NCI-H1092 (cell line): ENCODE data around the gene DRAM1.
"Not testable (repeated sequence)": the region's sequence is repeated elsewhere in the genome, so short reads cannot be mapped to it uniquely, and the experiment has no call there.

ENCODE experiments used
- DNase-seq: peaks from one replicate; lab custom pipeline; 2025; lab: John Stamatoyannopoulos, UW

DRAM1 gene

GRCh38 chr12:101876861-101877805 lies at the start of gene DRAM1:
TSS of gene DRAM1 (plus strand) at chr12:101877580. CDS start at chr12:101877790, 210 bp downstream.
- no peak for DNase-seq

DNA sequence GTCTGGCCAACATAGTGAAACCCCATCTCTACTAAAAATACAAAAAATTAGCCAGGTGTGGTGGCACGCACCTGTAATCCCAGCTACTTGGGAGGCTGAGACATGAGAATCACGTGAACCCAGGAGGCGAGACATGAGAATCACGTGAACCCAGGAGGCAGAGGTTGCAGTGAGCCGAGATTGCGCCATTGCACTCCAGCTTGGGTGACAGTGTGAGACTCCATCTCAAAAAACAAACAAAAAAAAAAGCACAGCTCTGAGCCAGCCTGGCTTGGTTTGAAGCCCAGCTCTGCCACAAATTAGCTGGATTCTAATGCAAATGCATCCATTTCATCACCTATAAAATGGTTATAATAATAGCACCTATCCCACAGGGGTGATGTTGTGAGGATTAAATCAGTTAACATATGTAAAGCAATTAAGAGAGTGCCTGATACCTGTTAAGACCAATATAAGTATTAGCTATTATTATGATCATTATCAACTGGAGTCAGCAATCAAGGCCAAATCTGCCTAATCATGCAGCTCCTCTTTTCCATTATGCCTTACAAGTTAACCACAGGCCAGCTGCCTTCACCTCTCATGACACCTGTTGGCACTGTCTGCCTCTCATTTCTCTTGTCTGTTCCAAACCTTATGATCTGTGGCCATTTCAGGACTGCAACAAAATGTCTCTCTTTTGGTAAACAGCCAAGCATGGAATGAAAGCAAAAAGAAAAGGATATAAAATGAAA lies 48.8 kb upstream of the DRAM1 start:
- DNase-seq, result no peak

GRCh38 chr12:101829639-101830366 lies 47.6 kb upstream of the DRAM1 start:
- no peak for DNase-seq

GRCh38 chr12:101830367-101831325 lies 46.7 kb upstream of the DRAM1 start, which contains the start of gene GNPTAB:
TSS of gene GNPTAB (minus strand) at chr12:101830959. CDS start at chr12:101830675, 284 bp downstream.
- DNase-seq, result peak; percentile 74

- no peak for DNase-seq
Measured at GRCh38 chr12:101832030-101832429, 45.4 kb upstream of the DRAM1 start.

DNA sequence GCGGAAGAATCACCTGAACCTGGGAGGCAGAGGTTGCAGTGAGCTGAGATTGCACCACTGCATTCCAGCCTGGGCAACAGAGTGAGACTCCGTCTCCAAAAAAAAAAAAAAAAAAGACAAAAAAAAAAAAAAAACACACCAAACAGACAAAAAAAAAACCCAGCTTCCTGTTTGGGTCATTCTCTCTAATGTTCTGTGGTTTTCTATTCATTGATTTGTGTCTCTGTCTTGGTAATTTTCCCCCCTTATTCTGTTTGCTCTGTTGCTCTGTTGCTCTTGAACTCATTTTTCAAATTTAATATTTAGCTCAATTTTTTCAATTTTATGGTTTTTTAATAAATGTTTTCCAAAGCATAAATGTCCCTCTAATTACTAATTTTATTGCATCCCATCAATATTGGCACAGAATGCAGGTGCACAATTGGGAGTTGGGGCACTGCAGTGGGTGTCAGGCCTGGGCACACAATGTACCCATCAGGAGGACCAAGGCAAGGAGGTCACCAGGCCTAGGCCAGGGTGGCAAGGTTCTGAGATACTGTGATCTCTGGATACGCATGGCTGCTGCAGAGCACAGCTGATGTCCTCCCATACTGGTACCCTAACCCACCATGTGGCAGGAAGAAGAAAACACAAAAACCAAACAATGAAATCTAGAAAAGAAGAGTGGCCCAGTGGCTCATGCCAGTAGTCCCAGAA lies 38.6 kb upstream of the DRAM1 start:
- DNase-seq, result no peak

DNA sequence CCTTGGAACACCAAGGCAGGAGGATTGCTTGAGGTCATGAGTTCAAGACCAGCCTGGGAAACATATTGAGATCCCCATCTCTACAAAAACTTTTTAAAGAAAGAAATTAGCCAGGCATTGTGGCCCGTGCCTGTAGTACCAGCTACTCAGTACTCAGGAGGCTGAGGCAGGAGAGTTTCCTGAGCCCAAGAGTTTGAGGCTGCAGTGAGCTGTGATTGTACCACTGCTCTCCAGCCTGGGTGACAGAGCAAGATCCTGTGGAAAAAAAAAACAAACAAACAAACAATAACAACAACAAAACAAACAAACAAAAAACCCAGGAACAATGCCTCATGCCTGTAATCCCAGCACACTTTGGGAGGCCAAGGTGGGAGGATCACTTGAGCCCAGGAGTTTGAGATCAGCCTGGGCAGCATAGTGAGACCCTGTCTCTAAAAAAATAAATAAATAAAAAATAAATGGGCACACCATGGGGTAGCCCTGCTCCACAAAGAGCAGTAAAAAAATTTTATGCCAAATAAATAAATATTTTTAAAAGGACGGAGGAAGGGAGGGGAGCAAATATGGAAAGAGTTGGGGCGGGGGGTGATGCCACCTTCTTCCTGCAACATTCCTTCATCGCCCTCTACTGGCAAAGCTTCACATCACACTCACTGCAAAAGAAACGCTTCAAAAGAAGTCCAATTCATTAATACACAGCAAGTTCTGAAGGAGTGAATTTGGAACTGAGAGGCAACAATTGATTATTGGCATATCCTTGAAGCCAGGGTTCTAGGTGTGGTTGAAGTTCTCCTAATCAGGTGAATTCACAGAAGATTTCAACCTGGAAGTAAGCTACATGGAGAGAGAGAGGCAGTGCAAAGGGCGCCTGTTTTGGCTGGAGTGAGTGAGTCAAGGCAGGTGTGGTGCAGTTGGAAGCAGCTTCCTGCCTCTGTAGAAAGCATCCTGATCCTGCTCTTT lies 37.8 kb upstream of the DRAM1 start:
- peak; percentile 3 for DNase-seq

DNA sequence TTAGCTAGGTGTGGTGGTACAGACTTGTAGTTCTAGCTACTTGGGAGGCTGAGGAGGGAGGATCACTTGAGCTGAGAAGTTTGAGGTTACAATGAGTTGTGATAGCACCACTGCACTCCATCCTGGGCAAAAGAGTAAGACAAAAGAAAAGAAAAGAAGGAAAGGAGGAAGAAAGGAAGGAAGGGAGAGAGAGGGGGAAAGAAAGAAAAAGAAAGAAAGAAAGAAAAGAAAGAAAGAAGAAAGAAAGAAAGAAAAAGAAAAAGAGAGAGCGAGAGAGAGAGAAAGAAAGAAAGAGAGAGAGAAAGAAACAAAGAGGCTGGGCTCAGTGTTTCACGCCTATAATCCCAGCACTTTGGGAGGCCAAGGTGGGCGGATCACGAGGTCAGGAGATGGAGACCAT lies 36.3 kb upstream of the DRAM1 start:
- no peak for DNase-seq

DNA sequence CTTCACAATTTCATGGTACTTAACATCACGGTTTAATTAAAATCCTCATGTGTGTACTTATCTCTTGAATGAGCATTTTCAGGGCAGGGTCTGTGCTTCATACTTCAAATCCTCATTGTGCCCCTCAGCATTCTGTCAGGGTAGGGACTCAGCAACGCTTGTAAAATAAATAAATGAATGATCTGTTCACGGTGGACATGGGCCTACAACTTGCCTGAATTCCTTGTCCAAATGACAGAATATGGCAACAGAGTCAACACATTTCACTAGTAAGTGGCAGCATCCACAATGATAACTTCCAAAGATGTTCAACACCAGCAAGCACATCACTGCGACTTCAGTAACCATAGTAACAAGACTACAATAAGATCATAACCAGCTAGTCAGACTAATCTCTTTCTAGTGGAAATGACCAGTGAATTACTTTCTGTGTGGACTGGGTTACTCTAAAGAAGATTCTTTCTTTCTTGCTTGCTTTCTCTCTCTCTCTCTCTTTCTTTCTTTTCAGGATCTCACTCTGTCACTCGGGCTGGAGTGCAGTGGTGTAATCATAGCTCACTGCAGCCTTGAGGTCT lies 32.2 kb upstream of the DRAM1 start:
- no peak for DNase-seq

DNA sequence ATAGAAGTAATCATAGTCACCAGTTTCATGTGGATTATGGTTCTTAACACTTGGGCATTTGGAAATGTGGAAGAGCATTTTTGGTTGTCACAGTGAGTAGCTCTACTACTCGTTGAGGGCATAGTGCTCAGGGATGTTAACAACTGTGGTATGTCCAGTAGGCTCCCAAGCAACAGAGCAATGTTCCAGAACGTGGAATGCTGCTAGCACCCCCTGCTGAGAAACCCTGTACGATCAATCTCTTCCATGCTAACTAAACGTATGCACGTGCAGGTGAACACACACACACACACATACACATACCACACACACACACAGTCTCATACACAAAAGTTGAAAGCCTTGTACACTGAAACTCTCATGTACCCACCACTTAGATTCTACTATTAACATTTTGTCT lies 30.1 kb upstream of the DRAM1 start:
- DNase-seq, result no peak

DNA sequence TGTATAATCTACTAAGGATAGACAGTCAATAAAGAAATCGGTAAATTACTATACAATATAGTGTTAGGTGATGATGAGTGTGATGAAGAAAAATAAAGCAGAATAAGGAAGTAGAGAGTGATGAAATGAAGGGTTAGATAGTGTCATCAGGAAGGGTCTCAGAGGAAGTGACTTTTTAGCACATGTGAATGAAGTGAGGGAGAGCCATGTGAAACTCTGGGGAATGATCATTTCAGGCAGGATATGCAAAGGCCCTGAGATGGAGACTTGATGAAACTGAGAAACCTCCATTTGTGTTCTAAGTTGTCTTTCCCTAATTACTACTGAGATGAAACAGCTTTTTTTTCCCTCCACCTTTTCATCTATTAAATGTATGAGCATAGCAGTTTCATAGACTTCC lies 27.2 kb upstream of the DRAM1 start:
- DNase-seq, result no peak

GRCh38 chr12:101852998-101853397 lies 24.4 kb upstream of the DRAM1 start:
- no peak for DNase-seq

DNA sequence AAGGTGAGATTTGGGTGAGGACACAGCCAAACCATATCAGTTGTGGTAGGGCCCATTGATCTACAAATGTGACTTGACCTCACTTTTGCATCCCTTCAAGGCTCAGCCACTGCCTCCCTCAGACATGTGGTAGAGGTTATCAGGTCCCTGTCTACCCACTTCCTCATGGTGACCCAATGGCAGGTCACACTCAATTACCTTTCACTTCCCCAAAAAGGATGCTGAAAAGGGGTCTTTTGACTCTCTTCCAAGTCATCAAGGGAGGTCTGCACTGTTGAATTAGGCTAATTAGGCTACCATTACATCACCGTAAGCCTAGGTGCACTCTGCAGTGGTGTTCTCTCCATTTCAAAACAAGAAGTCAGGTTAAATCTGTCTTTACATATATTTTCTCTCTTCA lies 22.6 kb upstream of the DRAM1 start:
- no peak for DNase-seq

DNA sequence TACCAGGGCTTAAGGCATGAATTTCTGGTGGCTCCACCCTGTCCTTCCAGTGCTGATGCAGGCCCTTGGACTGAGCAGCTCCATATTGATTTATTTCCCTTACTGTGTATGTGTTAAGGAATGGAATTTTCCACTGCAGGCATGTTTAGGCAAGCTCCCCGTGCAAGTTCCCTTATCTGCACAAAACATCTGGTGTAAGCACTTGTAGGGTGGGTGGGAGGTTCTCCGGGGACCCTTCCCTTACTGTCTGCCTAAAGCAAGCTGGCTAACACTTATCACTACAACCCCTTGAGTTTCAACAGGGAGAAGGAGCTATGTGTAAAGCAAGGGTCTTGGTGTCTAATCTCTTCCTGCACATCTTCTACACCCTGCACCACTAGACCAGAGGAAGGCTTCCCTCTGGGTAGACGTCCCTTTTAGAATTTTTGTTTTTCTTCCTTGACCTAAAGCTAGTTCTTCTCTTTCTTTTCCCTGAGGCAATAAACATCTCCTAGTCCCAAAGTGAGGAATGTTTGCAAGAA lies 22.0 kb upstream of the DRAM1 start:
- DNase-seq, result no peak

DNA sequence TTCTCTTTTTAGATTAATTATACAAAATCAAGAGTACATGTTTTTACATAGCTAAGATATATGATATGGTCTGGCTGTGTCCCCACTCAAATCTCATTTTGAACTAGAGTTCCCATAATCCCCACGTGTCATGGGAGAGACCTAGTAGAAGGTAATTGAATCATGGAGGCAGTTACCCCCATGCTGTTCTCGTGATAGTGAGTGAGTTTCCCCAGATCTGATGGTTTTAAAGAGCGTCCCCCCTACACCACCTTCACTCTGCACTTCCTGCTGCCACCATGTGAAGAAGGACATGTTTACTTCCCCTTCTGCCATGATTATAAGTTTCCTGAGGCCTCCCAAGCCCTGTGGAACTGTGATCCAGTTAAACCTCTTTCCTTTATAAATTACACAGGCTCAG lies 21.4 kb upstream of the DRAM1 start:
- no peak for DNase-seq

GRCh38 chr12:101856614-101857013 lies 20.8 kb upstream of the DRAM1 start:
- not testable (repeated sequence) for DNase-seq

- DNase-seq, result no peak
Measured at GRCh38 chr12:101857043-101857558, 20.3 kb upstream of the DRAM1 start.

DNA sequence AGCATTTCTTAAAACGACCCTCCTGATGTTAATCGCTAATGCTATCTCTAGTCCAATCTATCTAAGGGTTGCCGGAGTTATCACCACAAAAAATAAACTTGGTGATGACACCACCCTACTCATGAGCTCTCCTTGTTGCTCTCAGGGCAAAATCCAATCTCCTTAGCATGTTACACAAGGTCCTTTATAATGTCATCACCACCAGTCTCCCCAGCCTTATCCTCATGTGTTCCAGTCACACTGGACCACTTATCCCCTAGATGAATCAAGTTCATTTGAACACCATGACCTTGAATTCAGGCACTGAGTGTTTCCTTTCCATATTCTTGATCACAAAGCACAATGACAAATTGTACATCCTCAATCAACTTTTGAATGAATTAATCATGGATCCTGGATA lies 19.0 kb upstream of the DRAM1 start:
- no peak for DNase-seq
